ENCODE data around the gene ACY1. TPM values are rescaled to one million over a fixed set of nuclear protein-coding genes. Genes with fewer than 3 reads are reported as not detected.

ACY1 gene
- total RNA-seq, 2 experiments from 2014 or later, result 3.3 to 4.0 TPM

GRCh38 chr3:51984269-51984647 lies 923 bp downstream of the ACY1 start:
- Histone ChIP-seq H2AFZ (ENCODE audit: low read length) (no peak overlapping the region), H3K27ac (ENCODE audit: low read depth, low read length, poor library complexity, severe bottlenecking) (no peak overlapping the region), H4K20me1 (ENCODE audit: insufficient read depth, low read length) (no peaks in the 10 kb centered on the region), H3K36me3 (ENCODE audit: insufficient read depth, low read length) (no peaks in the 10 kb centered on the region), H3K79me2 (ENCODE audit: insufficient read depth, low read depth, low read length) (no peaks in the 10 kb centered on the region), H3K4me3 (ENCODE audit: low read depth, low read length, poor library complexity, severe bottlenecking) (no peak overlapping the region), H3K9me3 (ENCODE audit: low read length) (no peaks in the 10 kb centered on the region), H3K9me2 (ENCODE audit: insufficient read depth, low read length) (no peaks in the 10 kb centered on the region), H3K4me1 (ENCODE audit: insufficient read depth, low read length, poor library complexity, severe bottlenecking) (peaks cover 8% of the 10 kb centered on the region), H3K4me2 (ENCODE audit: low read length) (no peak overlapping the region)
- POLR2A ChIA-PET, result interaction anchor here (0.7 kb wide), 1 partner anchor 136 kb away, joined by 4 read pairs; no protein-coding TSS in a partner anchor
- no peak for TF ChIP-seq EZH2phosphoT487 (IDR thresholded peaks at IDR 0.05; ENCODE audit: borderline replicate concordance, low read depth, low read length)
- TF ChIP-seq CTCF (conservative IDR thresholded peaks at IDR 0.05; ENCODE audit: low read length), result no peak
- intact Hi-C loops (cut with micrococcal nuclease; ENCODE audit: unreplicated experiment), result no loop called here
- CTCF ChIA-PET (ENCODE audit: unreplicated experiment), result no interaction called here
- DNase-seq (ENCODE audit: low spot score), result no peak
- BruUV-seq (replicated peaks), result no TSS peak

- POLR2A ChIA-PET, result no interaction called here
- BruUV-seq (replicated peaks), result no TSS peak
- CTCF ChIA-PET (ENCODE audit: unreplicated experiment), result no interaction called here
- H3K36me3 ChIP-seq (ENCODE audit: insufficient read depth, low read length), result no peaks in the 10 kb centered on the region
- DNase-seq (ENCODE audit: low spot score), result no peak
- no peaks in the 10 kb centered on the region for H3K79me2 ChIP-seq (ENCODE audit: insufficient read depth, low read depth, low read length)
- H2AFZ ChIP-seq (ENCODE audit: low read length), result no peak overlapping the region
- H3K27ac ChIP-seq (ENCODE audit: low read depth, low read length, poor library complexity, severe bottlenecking), result no peak overlapping the region
- H3K4me3 ChIP-seq (ENCODE audit: low read depth, low read length, poor library complexity, severe bottlenecking), result no peak overlapping the region
- no peaks in the 10 kb centered on the region for H3K9me3 ChIP-seq (ENCODE audit: low read length)
- no peaks in the 10 kb centered on the region for H4K20me1 ChIP-seq (ENCODE audit: insufficient read depth, low read length)
- H3K4me1 ChIP-seq (ENCODE audit: insufficient read depth, low read length, poor library complexity, severe bottlenecking), result peaks cover 8% of the 10 kb centered on the region
- H3K9me2 ChIP-seq (ENCODE audit: insufficient read depth, low read length), result no peaks in the 10 kb centered on the region
- TF ChIP-seq EZH2phosphoT487 (IDR thresholded peaks at IDR 0.05; ENCODE audit: borderline replicate concordance, low read depth, low read length), result no peak
- TF ChIP-seq CTCF (conservative IDR thresholded peaks at IDR 0.05; ENCODE audit: low read length), result no peak
- H3K4me2 ChIP-seq (ENCODE audit: low read length), result no peak overlapping the region
- intact Hi-C loops (cut with micrococcal nuclease; ENCODE audit: unreplicated experiment), result no loop called here
Measured at GRCh38 chr3:51985063-51985462, 1.7 kb downstream of the ACY1 start.

- peaks cover 1% of the 10 kb centered on the region for H3K36me3 ChIP-seq (ENCODE audit: insufficient read depth, low read length)
- BruUV-seq (replicated peaks), result no TSS peak
- POLR2A ChIA-PET, result no interaction called here
- no peaks in the 10 kb centered on the region for H3K79me2 ChIP-seq (ENCODE audit: insufficient read depth, low read depth, low read length)
- H3K9me2 ChIP-seq (ENCODE audit: insufficient read depth, low read length), result no peaks in the 10 kb centered on the region
- no peak for DNase-seq (ENCODE audit: low spot score)
- no peak overlapping the region for H3K4me2 ChIP-seq (ENCODE audit: low read length)
- TF ChIP-seq CTCF (conservative IDR thresholded peaks at IDR 0.05; ENCODE audit: low read length), result no peak
- no peak overlapping the region for H3K27ac ChIP-seq (ENCODE audit: low read depth, low read length, poor library complexity, severe bottlenecking)
- H3K4me3 ChIP-seq (ENCODE audit: low read depth, low read length, poor library complexity, severe bottlenecking), result no peak overlapping the region
- CTCF ChIA-PET (ENCODE audit: unreplicated experiment), result no interaction called here
- H2AFZ ChIP-seq (ENCODE audit: low read length), result no peak overlapping the region
- no peaks in the 10 kb centered on the region for H3K9me3 ChIP-seq (ENCODE audit: low read length)
- intact Hi-C loops (cut with micrococcal nuclease; ENCODE audit: unreplicated experiment), result no loop called here
- peaks cover 9% of the 10 kb centered on the region for H3K4me1 ChIP-seq (ENCODE audit: insufficient read depth, low read length, poor library complexity, severe bottlenecking)
- H4K20me1 ChIP-seq (ENCODE audit: insufficient read depth, low read length), result no peaks in the 10 kb centered on the region
Measured at GRCh38 chr3:51986010-51986947, 2.9 kb downstream of the ACY1 start.

Measured in OCI-LY7 (cell line).